Astrocyte of the spinal cord (primary cell): ENCODE results near the gene RSPH9.

Source experiments
- DNase-seq: peaks from one replicate; pipeline ENCODE4 v3.0.0; 2011; ENCODE audit warnings: low read depth, low spot score
- H3K4me3 ChIP-seq: 2 replicates; pipeline ENCODE4 v1.5.1; 2011; ENCODE audit warnings: low read depth, mild to moderate bottlenecking, low read length, moderate library complexity
- in situ Hi-C: cut with HindIII; loops from 2 replicates; pipeline ENCODE4 v1.10.0; 2017; ENCODE audit warnings: low sequenced_read_pairs
- TF ChIP-seq, protein P1 (sequence below): IDR thresholded peaks from 2 replicates; pipeline ENCODE4 v1.5.1; 2012; ENCODE audit warnings: low read depth, mild to moderate bottlenecking, low read length, inconsistent platforms

The RSPH9 gene

DNA sequence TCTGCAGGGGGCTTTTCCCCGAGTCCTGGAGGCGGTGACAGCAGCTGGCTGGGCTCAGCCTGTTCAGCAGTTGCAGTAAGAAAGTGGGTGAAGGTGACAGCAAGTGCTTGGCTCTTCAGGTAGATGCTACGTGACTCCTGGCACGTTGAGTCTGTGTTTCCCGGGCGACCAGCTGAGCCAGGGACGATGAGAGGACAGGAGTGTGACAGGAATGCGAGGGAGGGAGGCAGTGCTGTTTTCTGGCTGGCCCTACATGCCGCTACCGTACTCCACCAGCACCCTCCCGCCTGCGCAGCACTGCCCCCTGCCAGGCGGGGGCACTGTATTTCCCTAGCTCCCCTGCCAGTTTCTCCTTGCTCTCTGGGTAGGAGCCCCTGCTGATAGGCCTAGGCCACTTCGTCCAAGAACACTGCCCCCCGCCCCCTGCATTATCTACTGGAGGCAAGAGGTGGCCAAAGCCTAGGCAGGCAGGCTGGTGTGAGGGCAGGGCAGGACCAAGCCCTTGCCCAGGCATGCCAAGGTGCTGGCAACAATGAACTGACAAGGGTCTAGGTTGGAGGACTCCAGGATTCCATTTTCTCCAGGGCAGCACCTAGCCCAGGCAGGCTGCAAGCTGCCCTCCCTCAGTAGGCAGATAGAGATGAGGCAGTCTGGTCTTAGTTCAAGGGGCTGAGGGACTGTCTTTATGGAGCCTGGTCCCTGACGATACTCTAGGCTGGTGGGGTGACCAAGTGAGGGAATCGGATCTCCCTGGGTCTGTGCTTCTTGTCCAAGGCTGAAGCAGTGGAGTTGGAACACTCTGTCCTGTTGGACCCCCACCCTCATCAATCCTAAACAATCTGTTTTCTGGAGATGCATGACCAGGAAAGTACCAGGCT is 23.6 kb downstream of the RSPH9 start:
- peak; percentile 32 for DNase-seq
- in situ Hi-C loops, result no loop called here
- TF ChIP-seq, protein P1, sequence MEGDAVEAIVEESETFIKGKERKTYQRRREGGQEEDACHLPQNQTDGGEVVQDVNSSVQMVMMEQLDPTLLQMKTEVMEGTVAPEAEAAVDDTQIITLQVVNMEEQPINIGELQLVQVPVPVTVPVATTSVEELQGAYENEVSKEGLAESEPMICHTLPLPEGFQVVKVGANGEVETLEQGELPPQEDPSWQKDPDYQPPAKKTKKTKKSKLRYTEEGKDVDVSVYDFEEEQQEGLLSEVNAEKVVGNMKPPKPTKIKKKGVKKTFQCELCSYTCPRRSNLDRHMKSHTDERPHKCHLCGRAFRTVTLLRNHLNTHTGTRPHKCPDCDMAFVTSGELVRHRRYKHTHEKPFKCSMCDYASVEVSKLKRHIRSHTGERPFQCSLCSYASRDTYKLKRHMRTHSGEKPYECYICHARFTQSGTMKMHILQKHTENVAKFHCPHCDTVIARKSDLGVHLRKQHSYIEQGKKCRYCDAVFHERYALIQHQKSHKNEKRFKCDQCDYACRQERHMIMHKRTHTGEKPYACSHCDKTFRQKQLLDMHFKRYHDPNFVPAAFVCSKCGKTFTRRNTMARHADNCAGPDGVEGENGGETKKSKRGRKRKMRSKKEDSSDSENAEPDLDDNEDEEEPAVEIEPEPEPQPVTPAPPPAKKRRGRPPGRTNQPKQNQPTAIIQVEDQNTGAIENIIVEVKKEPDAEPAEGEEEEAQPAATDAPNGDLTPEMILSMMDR, result peak; percentile 61
- no peak overlapping the region for H3K4me3 ChIP-seq

DNA sequence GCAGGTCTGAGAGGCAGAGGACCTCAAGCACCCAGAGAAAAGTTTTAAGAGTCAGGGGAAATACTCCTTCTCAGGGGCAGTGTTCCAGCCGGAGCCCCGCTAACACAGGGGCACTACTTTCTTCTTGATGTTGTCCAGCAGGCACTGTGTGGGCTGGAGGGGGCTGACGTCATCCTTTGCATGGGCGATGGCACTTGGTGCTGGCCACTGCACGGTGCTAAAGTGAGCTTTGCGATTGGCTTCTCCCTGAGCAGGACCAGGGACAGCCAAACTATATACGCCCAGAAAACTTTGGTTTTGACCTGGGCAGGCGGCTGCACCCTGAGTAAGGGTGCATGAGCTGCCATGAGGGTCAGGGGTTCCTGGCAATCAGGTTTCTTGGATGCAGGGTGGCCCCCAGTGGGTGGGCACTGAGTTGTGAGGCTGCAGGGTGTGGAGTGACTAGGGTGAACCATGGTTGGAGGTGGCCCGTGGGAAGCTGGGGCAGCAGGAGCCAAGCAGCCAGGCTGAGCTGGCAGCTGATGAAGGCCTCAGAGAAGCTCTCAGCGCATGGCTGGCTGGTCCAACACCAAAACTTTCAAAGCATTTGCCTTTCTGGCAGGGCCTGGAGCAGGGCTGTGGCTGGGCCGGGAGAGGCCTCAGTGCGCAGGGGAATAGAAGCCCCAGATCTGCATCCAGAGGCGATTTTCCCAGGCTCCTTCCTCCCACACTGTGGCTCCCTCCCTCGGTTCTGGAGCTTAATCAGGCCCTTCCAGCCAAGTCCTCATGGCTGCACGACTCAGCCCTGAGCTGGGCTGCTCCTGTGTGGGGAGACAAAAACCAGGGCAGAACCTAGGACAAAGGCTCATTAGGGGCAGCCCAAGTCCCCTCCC is 24.4 kb downstream of the RSPH9 start:
- TF ChIP-seq, protein P1, result no peak
- no peak overlapping the region for H3K4me3 ChIP-seq
- peak; percentile 13 for DNase-seq
- in situ Hi-C loops, result no loop called here

DNA sequence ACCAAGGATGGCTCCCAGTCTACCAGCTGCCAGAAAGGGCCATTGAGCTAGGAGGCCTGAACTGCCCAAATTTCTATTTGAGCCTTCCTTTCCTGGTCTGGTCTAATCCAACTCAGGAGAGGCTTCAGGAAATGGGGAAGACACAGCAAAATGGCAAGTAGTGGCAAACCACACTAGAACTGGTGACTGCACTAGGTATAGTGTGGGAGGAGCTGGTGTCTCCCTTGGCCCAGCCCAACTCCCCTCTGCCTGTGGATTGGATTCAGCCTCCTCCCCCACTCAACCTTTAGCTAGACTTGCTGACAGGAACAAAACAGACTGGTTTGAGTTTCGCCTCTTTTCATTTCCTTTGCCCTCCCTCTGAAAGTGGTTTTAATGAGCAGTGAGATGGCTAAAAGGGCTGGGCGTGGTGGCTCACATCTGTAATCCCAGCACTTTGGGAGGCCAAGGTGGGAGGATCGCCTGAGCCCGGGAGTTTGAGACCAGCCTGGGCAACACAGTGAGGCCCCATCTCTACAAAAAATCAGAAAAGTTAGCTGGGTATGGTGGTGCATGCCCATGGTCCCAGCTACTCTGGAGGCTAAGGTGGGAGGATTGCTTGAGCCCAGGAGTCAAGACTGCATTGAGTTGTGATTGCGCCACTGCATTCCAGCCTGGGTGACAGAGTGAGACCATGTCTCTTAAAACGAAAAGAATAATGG is 25.2 kb downstream of the RSPH9 start:
- TF ChIP-seq, protein P1, result no peak
- in situ Hi-C loops, result no loop called here
- no peak overlapping the region for H3K4me3 ChIP-seq
- DNase-seq, result no peak

DNA sequence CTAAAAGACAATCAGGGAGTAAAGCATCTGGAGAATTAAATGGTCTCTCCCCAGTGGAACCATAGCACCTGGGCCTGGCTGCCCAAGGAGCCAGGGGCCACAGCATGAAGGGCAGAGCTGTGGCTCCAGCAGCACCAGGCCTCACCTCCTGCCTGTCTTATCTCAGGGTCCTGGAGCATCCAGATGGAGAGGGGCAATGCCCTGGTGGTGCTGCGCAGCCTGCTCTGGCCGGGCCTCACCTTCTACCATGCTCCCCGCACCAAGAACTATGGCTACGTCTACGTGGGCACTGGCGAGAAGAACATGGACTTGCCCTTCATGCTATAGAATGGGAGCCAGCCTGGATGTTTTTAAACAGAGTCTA is 25.8 kb downstream of the RSPH9 start:
- TF ChIP-seq, protein P1, result no peak
- in situ Hi-C loops, result no loop called here

DNA sequence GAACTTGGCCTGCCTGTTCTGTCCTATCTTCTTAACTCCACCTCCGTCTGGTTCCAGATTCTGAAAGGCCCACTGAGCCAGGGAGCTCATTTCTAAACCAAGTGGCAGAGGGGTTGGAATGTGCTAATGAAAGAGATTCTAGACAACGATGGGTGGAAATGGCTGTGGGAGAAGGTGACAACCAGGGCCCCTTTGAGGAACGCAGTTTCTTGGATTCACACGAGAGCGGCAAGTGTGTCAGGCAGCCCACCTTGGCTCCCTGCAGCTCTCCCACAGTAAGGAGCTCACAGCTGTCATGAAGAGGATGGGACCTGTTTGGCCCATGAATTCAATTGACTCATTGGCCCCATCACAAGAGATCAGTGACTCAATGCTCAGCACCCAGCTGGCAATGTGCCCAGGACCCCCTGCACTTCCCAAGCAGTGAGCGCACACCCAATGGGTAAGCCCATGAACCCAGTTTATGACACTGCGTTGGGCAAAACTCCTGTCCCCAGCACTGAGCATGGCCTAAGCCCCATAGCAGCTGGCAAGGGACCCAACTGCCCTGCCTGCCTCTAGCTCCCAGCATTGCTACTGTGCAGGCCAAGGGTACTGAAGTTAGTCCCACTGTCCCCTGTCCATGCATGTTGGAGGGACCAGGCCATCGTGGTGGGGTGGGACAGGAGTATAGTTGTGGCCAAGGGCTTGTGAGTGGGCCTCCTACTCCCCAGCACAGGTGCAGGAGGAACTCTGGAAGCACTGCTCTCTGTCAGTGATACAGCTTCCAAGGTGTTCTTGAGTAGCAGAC is 26.4 kb downstream of the RSPH9 start:
- DNase-seq, result no peak
- in situ Hi-C loops, result no loop called here
- H3K4me3 ChIP-seq, result no peak overlapping the region

More for the DNA sequence above, 25.8 kb downstream of the RSPH9 start:
- DNase-seq, result no peak
- no peak overlapping the region for H3K4me3 ChIP-seq

More for the DNA sequence above, 26.4 kb downstream of the RSPH9 start:
- TF ChIP-seq, protein P1, result no peak
